K562 (cell line): Measurements from ENCODE around the gene BPHL. TPM values are rescaled to one million over a fixed set of nuclear protein-coding genes. Genes with fewer than 3 reads are reported as not detected.

Source experiments
- AFF4 ChIP-seq: sonication (generic); formaldehyde crosslinking; IDR thresholded peaks from 2 replicates; pipeline ENCODE4 v1.8.0; 2023; ENCODE audit warnings: mild to moderate bottlenecking, missing genetic modification reagents
- ATF6 ChIP-seq: sonication (generic); formaldehyde crosslinking; IDR thresholded peaks from 2 replicates; pipeline ENCODE4 v1.4.0; 2020; ENCODE audit warnings: mild to moderate bottlenecking, missing genetic modification reagents
- CBX2 ChIP-seq: fragments of 200-600 bp; sonication (generic); IDR thresholded peaks from one replicate; pipeline ENCODE4 v1.6.1; 2012; ENCODE audit warnings: mild to moderate bottlenecking, low read length, inconsistent platforms; ENCODE audit not compliant: insufficient read depth, poor library complexity, severe bottlenecking
- ETV1 ChIP-seq: fragments of 450-650 bp; conservative IDR thresholded peaks from 2 replicates; pipeline ENCODE4 v1.6.1; 2016; ENCODE audit warnings: missing genetic modification characterization, control low read depth, low read depth, missing compliant biosample characterization
- GABPA ChIP-seq: fragments of 200-800 bp; sonication (Bioruptor generic); conservative IDR thresholded peaks from 2 replicates; pipeline ENCODE4 v1.6.1; 2016; ENCODE audit warnings: low read depth, missing genetic modification characterization, missing compliant biosample characterization
- GABPB1 ChIP-seq: sonication (generic); formaldehyde crosslinking; IDR thresholded peaks from 2 replicates; pipeline ENCODE4 v1.8.0; 2022; ENCODE audit warnings: mild to moderate bottlenecking, missing genetic modification reagents
- GATAD2B ChIP-seq: fragments of 450-650 bp; IDR thresholded peaks from 2 replicates; pipeline ENCODE4 v1.6.1; 2017; ENCODE audit warnings: mild to moderate bottlenecking, borderline replicate concordance
- HMBOX1 ChIP-seq: sonication (generic); IDR thresholded peaks from 2 replicates; pipeline ENCODE4 v1.6.1; 2016
- NELFE ChIP-seq: IDR thresholded peaks from 2 replicates; pipeline ENCODE4 v1.6.1; 2011; ENCODE audit warnings: mild to moderate bottlenecking; ENCODE audit not compliant: insufficient read depth, insufficient read length
- NFIC ChIP-seq: fragments of 450-650 bp; IDR thresholded peaks from 2 replicates; pipeline ENCODE4 v1.6.1; 2017; ENCODE audit warnings: mild to moderate bottlenecking, inconsistent platforms
- PML ChIP-seq: IDR thresholded peaks from 2 replicates; pipeline ENCODE4 v1.6.1; 2012; ENCODE audit warnings: low read length, inconsistent platforms
- RNF2 ChIP-seq: sonication (generic); IDR thresholded peaks from 2 replicates; pipeline ENCODE4 v1.6.1; 2016
- SMAD4 ChIP-seq: fragments of 250-450 bp; sonication (Bioruptor Pico); conservative IDR thresholded peaks from 2 replicates; pipeline ENCODE4 v1.8.0; 2021; ENCODE audit warnings: inconsistent platforms, mild to moderate bottlenecking, moderate library complexity
- SMARCB1 ChIP-seq: IDR thresholded peaks from 2 replicates; pipeline ENCODE4 v1.6.1; 2011; ENCODE audit warnings: improper control_type of control experiment, low read depth; ENCODE audit not compliant: insufficient read length
- SMARCE1 ChIP-seq: fragments of 450-650 bp; IDR thresholded peaks from 2 replicates; pipeline ENCODE4 v1.7.1; 2016; ENCODE audit warnings: mild to moderate bottlenecking
- SOX6 ChIP-seq: fragments of 450-650 bp; IDR thresholded peaks from 2 replicates; pipeline ENCODE4 v1.6.1; 2014; ENCODE audit warnings: mild to moderate bottlenecking
- TAF15 ChIP-seq: fragments of 200-400 bp; formaldehyde crosslinking; IDR thresholded peaks from 2 replicates; pipeline ENCODE4 v1.6.1; 2017; ENCODE audit warnings: mild to moderate bottlenecking, low read depth, low read length, moderate library complexity
- ZNF143 ChIP-seq: sonication (generic); formaldehyde crosslinking; IDR thresholded peaks from 2 replicates; pipeline ENCODE4 v1.9.0; 2022; ENCODE audit warnings: mild to moderate bottlenecking, missing genetic modification reagents
- ZNF253 ChIP-seq: fragments of 250-450 bp; sonication (Bioruptor Pico); conservative IDR thresholded peaks from 2 replicates; pipeline ENCODE4 v1.6.1; 2021; ENCODE audit warnings: mild to moderate bottlenecking
- ZNF324 ChIP-seq: fragments of 250-450 bp; sonication (Bioruptor Pico); IDR thresholded peaks from 2 replicates; pipeline ENCODE4 v1.4.0; 2020; ENCODE audit warnings: mild to moderate bottlenecking
- ZNF408 ChIP-seq: fragments of 250-450 bp; sonication (Bioruptor Pico); IDR thresholded peaks from 2 replicates; pipeline ENCODE4 v1.4.0; 2020; ENCODE audit warnings: low read depth, mild to moderate bottlenecking, moderate library complexity
- ZNF764 ChIP-seq: fragments of 250-450 bp; sonication (Bioruptor Pico); IDR thresholded peaks from 2 replicates; pipeline ENCODE4 v1.4.0; 2020; ENCODE audit warnings: low read depth, mild to moderate bottlenecking, moderate library complexity
- polyA plus RNA-seq, 8 experiments: library from polyadenylated mRNA; depleted of rRNA in 4 of 8; stranded (reverse) in 5 of 8; unstranded in 3 of 8; fragments of >200 nt; fragmentation: Nextera tagmentation in 2 of 8; fragmentation: Illumina TruSeq in 1 of 8; extraction: Ambion mirVana in 2 of 8; extraction: Trizol in 1 of 8; gene quantifications; 2 replicates each; pipeline versions ENCODE4 v1.2.1 to v1.2.3, GENCODE V29; 2011 to 2014; ENCODE audit warnings: inconsistent platforms in 1 of 8, missing spikeins in 1 of 8
- total RNA-seq, 7 experiments: library from RNA; depleted of rRNA in 6 of 7; stranded (reverse); fragments of >200 nt in 6 of 7; fragmentation: Illumina TruSeq in 2 of 7; extraction: Trizol in 2 of 7; gene quantifications; 2 replicates each; pipeline versions ENCODE4 v1.2.1 to v1.2.3, GENCODE V29; 2011 to 2021; ENCODE audit warnings: low replicate concordance in 1 of 7

Gene BPHL
- total and polyA plus RNA-seq, 9 of the 15 experiments (the other 6 are each of a cell fraction or from before 2014, with no cell fraction given), result 3.5 to 17.4 (median 8.2) TPM

- no peak for TF ChIP-seq AFF4 (CRISPR knock-in tag)
- TF ChIP-seq SMARCB1, result no peak
- peak; percentile 45; the same call in 1 of the 2 replicates for TF ChIP-seq SMAD4 (CRISPR knock-in tag)
- TF ChIP-seq HMBOX1, result peak; percentile 28; the same call in 1 of the 2 replicates
- TF ChIP-seq ZNF408 (CRISPR knock-in tag), result no peak
- peak; percentile 57; the same call in 1 of the 2 replicates for TF ChIP-seq GATAD2B
- no peak for TF ChIP-seq ATF6 (CRISPR knock-in tag)
- peak; percentile 35; the same call in 1 of the 2 replicates for TF ChIP-seq ETV1 (tag)
- TF ChIP-seq SMARCE1, result peak; percentile 87; the same call in 1 of the 2 replicates
- no peak for TF ChIP-seq CBX2
- TF ChIP-seq TAF15, result no peak
- no peak for TF ChIP-seq NFIC
- TF ChIP-seq NELFE, result no peak
- TF ChIP-seq ZNF324, result no peak; the same call in 1 of the 2 replicates
- TF ChIP-seq RNF2, result no peak
- peak; percentile 56; the same call in 1 of the 2 replicates for TF ChIP-seq PML
- TF ChIP-seq ZNF143 (CRISPR knock-in tag), result no peak
- no peak; the same call in 1 of the 2 replicates for TF ChIP-seq GABPB1 (CRISPR knock-in tag)
- no peak for TF ChIP-seq ZNF253
- no peak for TF ChIP-seq GABPA (tag)
- TF ChIP-seq SOX6, result peak; percentile 85; the same call in 1 of the 2 replicates
- no peak for TF ChIP-seq ZNF764 (CRISPR knock-in tag)
Observed at GRCh38 chr6:3159805-3160781, 41.6 kb downstream of the BPHL start (continued).
